ENCODE measurements around the gene FAM20C.

Gene FAM20C

DNA sequence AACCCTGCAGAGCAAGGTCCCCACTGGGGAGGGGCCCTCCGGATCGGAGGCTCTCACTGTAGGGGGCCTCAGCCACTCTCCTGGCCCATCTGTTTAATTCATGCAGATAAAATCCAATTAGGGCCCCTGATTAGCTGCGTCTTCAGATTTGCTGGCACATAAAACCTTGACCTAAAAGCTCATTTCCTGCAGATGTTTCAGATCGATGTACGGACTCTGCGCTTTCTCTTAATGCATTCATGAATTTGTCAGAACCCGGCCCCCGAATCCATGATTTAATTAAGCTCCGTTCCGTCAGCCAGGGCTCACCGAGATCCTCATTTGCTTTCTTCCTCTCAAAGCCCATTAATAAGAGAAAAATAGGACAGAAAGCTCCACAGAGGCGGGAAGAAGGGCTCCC lies 57.6 kb downstream of the FAM20C start:
- H3K27ac ChIP-seq (ENCODE audit: extremely low read depth, low read depth, low read length), result no peak overlapping the region
- no peaks in the 10 kb centered on the region; the same call in 1 of the 2 replicates for H3K9me3 ChIP-seq (ENCODE audit: control insufficient read depth, insufficient read depth, low read depth, low read length)
- ChIA-PET CTCF (no interaction called here), POLR2A (no interaction called here)
- no peak overlapping the region for H3K4me3 ChIP-seq (ENCODE audit: low read depth, low read length)
- peaks cover 0 to 14% of the 10 kb centered on the region in 2 experiments; a peak in 1 of 3 replicates for H3K36me3 ChIP-seq (ENCODE audit: control insufficient read depth in 2 of 2, insufficient read depth in 1 of 2, low read length in 2 of 2)
- no peaks in the 10 kb centered on the region for H3K4me1 ChIP-seq (ENCODE audit: control insufficient read depth, insufficient read depth, low read length)
- TF ChIP-seq ZBTB7A (tag by site-specific recombination; IDR thresholded peaks at IDR 0.05; ENCODE audit: low read depth) (no peak), WT1 (tag by site-specific recombination; IDR thresholded peaks at IDR 0.05) (no peak), SALL2 (tag by site-specific recombination; IDR thresholded peaks at IDR 0.05; ENCODE audit: borderline replicate concordance) (no peak), ZNF394 (tag by site-specific recombination; IDR thresholded peaks at IDR 0.05; ENCODE audit: borderline replicate concordance) (no peak), ZFP69B (tag by site-specific recombination; IDR thresholded peaks at IDR 0.05) (no peak), ZNF140 (tag by site-specific recombination; IDR thresholded peaks at IDR 0.05) (no peak), ZNF155 (tag by site-specific recombination; IDR thresholded peaks at IDR 0.05) (no peak), ZNF350 (tag by site-specific recombination; IDR thresholded peaks at IDR 0.05) (no peak), ZNF701 (tag by site-specific recombination; IDR thresholded peaks at IDR 0.05) (no peak), KLF10 (tag by site-specific recombination; IDR thresholded peaks at IDR 0.05) (no peak)
- TF ChIP-seq, protein P1, sequence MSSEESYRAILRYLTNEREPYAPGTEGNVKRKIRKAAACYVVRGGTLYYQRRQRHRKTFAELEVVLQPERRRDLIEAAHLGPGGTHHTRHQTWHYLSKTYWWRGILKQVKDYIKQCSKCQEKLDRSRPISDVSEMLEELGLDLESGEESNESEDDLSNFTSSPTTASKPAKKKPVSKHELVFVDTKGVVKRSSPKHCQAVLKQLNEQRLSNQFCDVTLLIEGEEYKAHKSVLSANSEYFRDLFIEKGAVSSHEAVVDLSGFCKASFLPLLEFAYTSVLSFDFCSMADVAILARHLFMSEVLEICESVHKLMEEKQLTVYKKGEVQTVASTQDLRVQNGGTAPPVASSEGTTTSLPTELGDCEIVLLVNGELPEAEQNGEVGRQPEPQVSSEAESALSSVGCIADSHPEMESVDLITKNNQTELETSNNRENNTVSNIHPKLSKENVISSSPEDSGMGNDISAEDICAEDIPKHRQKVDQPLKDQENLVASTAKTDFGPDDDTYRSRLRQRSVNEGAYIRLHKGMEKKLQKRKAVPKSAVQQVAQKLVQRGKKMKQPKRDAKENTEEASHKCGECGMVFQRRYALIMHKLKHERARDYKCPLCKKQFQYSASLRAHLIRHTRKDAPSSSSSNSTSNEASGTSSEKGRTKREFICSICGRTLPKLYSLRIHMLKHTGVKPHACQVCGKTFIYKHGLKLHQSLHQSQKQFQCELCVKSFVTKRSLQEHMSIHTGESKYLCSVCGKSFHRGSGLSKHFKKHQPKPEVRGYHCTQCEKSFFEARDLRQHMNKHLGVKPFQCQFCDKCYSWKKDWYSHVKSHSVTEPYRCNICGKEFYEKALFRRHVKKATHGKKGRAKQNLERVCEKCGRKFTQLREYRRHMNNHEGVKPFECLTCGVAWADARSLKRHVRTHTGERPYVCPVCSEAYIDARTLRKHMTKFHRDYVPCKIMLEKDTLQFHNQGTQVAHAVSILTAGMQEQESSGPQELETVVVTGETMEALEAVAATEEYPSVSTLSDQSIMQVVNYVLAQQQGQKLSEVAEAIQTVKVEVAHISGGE (tag by site-specific recombination; conservative IDR thresholded peaks at IDR 0.05; ENCODE audit: low read depth), result no peak
- TF ChIP-seq, protein P2, sequence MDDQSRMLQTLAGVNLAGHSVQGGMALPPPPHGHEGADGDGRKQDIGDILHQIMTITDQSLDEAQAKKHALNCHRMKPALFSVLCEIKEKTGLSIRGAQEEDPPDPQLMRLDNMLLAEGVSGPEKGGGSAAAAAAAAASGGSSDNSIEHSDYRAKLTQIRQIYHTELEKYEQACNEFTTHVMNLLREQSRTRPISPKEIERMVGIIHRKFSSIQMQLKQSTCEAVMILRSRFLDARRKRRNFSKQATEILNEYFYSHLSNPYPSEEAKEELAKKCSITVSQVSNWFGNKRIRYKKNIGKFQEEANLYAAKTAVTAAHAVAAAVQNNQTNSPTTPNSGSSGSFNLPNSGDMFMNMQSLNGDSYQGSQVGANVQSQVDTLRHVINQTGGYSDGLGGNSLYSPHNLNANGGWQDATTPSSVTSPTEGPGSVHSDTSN (CRISPR knock-in tag; IDR thresholded peaks at IDR 0.05), result no peak
- TF ChIP-seq, protein P3, sequence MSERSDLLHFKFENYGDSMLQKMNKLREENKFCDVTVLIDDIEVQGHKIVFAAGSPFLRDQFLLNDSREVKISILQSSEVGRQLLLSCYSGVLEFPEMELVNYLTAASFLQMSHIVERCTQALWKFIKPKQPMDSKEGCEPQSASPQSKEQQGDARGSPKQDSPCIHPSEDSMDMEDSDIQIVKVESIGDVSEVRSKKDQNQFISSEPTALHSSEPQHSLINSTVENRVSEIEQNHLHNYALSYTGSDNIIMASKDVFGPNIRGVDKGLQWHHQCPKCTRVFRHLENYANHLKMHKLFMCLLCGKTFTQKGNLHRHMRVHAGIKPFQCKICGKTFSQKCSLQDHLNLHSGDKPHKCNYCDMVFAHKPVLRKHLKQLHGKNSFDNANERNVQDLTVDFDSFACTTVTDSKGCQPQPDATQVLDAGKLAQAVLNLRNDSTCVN (tag by site-specific recombination; optimal IDR thresholded peaks at IDR 0.05), result no peak
- TF ChIP-seq, protein P4, sequence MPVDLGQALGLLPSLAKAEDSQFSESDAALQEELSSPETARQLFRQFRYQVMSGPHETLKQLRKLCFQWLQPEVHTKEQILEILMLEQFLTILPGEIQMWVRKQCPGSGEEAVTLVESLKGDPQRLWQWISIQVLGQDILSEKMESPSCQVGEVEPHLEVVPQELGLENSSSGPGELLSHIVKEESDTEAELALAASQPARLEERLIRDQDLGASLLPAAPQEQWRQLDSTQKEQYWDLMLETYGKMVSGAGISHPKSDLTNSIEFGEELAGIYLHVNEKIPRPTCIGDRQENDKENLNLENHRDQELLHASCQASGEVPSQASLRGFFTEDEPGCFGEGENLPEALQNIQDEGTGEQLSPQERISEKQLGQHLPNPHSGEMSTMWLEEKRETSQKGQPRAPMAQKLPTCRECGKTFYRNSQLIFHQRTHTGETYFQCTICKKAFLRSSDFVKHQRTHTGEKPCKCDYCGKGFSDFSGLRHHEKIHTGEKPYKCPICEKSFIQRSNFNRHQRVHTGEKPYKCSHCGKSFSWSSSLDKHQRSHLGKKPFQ (tag by site-specific recombination; IDR thresholded peaks at IDR 0.05), result no peak

DNA sequence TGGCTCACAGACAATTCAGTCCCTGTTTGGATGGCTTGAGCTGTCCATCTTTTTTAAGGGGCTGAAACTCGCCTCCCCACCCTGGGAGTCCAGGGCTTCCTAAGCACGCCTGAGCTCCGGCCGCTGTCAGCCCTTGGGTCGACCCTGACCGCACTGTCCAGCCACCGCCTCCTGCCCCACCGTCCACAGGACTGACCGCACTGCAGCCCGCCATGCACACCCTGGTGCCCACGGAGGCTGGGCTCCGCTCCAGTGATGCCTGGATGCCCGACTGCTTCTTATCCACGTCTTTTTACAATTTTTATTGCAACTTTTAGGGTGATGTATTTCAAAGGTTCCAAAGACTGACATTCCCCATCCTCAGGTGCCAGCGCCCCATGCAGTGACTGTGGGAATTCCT lies 58.2 kb downstream of the FAM20C start:
- POLR2A ChIA-PET, result no interaction called here
- Histone ChIP-seq H3K36me3 (ENCODE audit: control insufficient read depth in 2 of 2, insufficient read depth in 1 of 2, low read length in 2 of 2) (peaks cover 0 to 14% of the 10 kb centered on the region in 2 experiments; a peak in 1 of 3 replicates), H3K9me3 (ENCODE audit: control insufficient read depth, insufficient read depth, low read depth, low read length) (no peaks in the 10 kb centered on the region; the same call in 1 of the 2 replicates), H3K4me1 (ENCODE audit: control insufficient read depth, insufficient read depth, low read length) (no peaks in the 10 kb centered on the region), H3K4me3 (ENCODE audit: low read depth, low read length) (no peak overlapping the region), H3K27ac (ENCODE audit: extremely low read depth, low read depth, low read length) (no peak overlapping the region)
- CTCF ChIA-PET, result no interaction called here
- TF ChIP-seq, protein P5, sequence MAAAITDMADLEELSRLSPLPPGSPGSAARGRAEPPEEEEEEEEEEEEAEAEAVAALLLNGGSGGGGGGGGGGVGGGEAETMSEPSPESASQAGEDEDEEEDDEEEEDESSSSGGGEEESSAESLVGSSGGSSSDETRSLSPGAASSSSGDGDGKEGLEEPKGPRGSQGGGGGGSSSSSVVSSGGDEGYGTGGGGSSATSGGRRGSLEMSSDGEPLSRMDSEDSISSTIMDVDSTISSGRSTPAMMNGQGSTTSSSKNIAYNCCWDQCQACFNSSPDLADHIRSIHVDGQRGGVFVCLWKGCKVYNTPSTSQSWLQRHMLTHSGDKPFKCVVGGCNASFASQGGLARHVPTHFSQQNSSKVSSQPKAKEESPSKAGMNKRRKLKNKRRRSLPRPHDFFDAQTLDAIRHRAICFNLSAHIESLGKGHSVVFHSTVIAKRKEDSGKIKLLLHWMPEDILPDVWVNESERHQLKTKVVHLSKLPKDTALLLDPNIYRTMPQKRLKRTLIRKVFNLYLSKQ (tag by site-specific recombination; IDR thresholded peaks at IDR 0.05; ENCODE audit: borderline replicate concordance), result no peak
- TF ChIP-seq KLF7 (tag by site-specific recombination; IDR thresholded peaks at IDR 0.05; ENCODE audit: borderline replicate concordance) (no peak), ZBTB20 (tag by site-specific recombination; IDR thresholded peaks at IDR 0.05) (no peak)
- TF ChIP-seq, protein P6, sequence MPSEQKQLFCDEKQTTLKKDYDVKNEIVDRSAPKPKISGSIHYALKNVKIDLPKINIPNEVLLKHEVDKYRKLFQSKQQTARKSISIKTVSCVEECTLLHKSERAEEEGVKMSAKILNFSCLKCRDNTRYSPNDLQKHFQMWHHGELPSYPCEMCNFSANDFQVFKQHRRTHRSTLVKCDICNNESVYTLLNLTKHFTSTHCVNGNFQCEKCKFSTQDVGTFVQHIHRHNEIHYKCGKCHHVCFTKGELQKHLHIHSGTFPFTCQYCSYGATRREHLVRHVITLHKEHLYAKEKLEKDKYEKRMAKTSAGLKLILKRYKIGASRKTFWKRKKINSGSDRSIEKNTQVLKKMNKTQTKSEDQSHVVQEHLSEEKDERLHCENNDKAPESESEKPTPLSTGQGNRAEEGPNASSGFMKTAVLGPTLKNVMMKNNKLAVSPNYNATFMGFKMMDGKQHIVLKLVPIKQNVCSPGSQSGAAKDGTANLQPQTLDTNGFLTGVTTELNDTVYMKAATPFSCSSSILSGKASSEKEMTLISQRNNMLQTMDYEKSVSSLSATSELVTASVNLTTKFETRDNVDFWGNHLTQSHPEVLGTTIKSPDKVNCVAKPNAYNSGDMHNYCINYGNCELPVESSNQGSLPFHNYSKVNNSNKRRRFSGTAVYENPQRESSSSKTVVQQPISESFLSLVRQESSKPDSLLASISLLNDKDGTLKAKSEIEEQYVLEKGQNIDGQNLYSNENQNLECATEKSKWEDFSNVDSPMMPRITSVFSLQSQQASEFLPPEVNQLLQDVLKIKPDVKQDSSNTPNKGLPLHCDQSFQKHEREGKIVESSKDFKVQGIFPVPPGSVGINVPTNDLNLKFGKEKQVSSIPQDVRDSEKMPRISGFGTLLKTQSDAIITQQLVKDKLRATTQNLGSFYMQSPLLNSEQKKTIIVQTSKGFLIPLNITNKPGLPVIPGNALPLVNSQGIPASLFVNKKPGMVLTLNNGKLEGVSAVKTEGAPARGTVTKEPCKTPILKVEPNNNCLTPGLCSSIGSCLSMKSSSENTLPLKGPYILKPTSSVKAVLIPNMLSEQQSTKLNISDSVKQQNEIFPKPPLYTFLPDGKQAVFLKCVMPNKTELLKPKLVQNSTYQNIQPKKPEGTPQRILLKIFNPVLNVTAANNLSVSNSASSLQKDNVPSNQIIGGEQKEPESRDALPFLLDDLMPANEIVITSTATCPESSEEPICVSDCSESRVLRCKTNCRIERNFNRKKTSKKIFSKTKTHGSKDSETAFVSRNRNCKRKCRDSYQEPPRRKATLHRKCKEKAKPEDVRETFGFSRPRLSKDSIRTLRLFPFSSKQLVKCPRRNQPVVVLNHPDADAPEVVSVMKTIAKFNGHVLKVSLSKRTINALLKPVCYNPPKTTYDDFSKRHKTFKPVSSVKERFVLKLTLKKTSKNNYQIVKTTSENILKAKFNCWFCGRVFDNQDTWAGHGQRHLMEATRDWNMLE (tag by site-specific recombination; conservative IDR thresholded peaks at IDR 0.05; ENCODE audit: low read depth), result no peak
- TF ChIP-seq, protein P7, sequence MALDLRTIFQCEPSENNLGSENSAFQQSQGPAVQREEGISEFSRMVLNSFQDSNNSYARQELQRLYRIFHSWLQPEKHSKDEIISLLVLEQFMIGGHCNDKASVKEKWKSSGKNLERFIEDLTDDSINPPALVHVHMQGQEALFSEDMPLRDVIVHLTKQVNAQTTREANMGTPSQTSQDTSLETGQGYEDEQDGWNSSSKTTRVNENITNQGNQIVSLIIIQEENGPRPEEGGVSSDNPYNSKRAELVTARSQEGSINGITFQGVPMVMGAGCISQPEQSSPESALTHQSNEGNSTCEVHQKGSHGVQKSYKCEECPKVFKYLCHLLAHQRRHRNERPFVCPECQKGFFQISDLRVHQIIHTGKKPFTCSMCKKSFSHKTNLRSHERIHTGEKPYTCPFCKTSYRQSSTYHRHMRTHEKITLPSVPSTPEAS (tag by site-specific recombination; IDR thresholded peaks at IDR 0.05), result no peak
